ENCODE data around the gene CAMTA1. TPM values are rescaled to one million over a fixed set of nuclear protein-coding genes. Genes with fewer than 3 reads are reported as not detected.

CAMTA1 gene
- total RNA-seq, 1 experiment from 2014 or later, result 82.2 TPM

GRCh38 chr1:7557301-7557891 is 772.1 kb downstream of the CAMTA1 start:
- ChIA-PET CTCF (no interaction called here), POLR2A (no interaction called here)
- TF ChIP-seq CTCF (IDR thresholded peaks at IDR 0.05), result no peak
- no peak for TF ChIP-seq TCF7L2 (IDR thresholded peaks at IDR 0.05; ENCODE audit: low read depth, low read length)
- TF ChIP-seq POLR2AphosphoS5 (IDR thresholded peaks at IDR 0.05; ENCODE audit: low read depth, low read length), result no peak
- TF ChIP-seq REST (IDR thresholded peaks at IDR 0.05; ENCODE audit: insufficient read depth in 1 of 2, low read depth in 2 of 2, low read length in 1 of 2), result no peak
- TF ChIP-seq SIN3A (IDR thresholded peaks at IDR 0.05; ENCODE audit: borderline replicate concordance, insufficient read depth, low read depth, low read length), result no peak
- in situ Hi-C loops (cut with HindIII; ENCODE audit: low pct_unique_long_range_greater_than_20kb, low sequenced_read_pairs), result no loop called here
- no peak for ATAC-seq
- no peak overlapping the region for H3K4me3 ChIP-seq (ENCODE audit: low read depth in 2 of 2, low read length in 2 of 2)
- no peaks in the 10 kb centered on the region for H3K36me3 ChIP-seq (ENCODE audit: control insufficient read depth, insufficient read depth, low read length)
- no peaks in the 10 kb centered on the region for H3K9me3 ChIP-seq (ENCODE audit: control insufficient read depth, insufficient read depth, low read depth, low read length)
- no peak overlapping the region for H3K27ac ChIP-seq (ENCODE audit: low read length)
- intact Hi-C loops (cut with micrococcal nuclease; ENCODE audit: unreplicated experiment), result no loop called here
- no peaks in the 10 kb centered on the region; the same call in 1 of the 2 replicates for H3K4me1 ChIP-seq (ENCODE audit: control insufficient read depth, insufficient read depth, low read length)
- BruUV-seq (replicated peaks), result no TSS peak
- H3K27me3 ChIP-seq (ENCODE audit: control insufficient read depth, insufficient read depth, low read length), result no peaks in the 10 kb centered on the region
- no peak for DNase-seq (ENCODE audit: low read depth, low spot score)

GRCh38 chr1:7558041-7558461 is 772.8 kb downstream of the CAMTA1 start:
- Histone ChIP-seq H3K4me3 (ENCODE audit: low read depth in 2 of 2, low read length in 2 of 2) (no peak overlapping the region), H3K27ac (ENCODE audit: low read length) (no peak overlapping the region), H3K27me3 (ENCODE audit: control insufficient read depth, insufficient read depth, low read length) (no peaks in the 10 kb centered on the region), H3K4me1 (ENCODE audit: control insufficient read depth, insufficient read depth, low read length) (no peaks in the 10 kb centered on the region), H3K36me3 (ENCODE audit: control insufficient read depth, insufficient read depth, low read length) (no peaks in the 10 kb centered on the region), H3K9me3 (ENCODE audit: control insufficient read depth, insufficient read depth, low read depth, low read length) (no peaks in the 10 kb centered on the region)
- intact Hi-C loops (cut with micrococcal nuclease; ENCODE audit: unreplicated experiment), result no loop called here
- ChIA-PET CTCF (no interaction called here), POLR2A (no interaction called here)
- in situ Hi-C loops (cut with HindIII; ENCODE audit: low pct_unique_long_range_greater_than_20kb, low sequenced_read_pairs), result no loop called here
- no TSS peak for BruUV-seq (replicated peaks)
- ATAC-seq (no peak), DNase-seq (ENCODE audit: low read depth, low spot score) (no peak)
- TF ChIP-seq POLR2AphosphoS5 (IDR thresholded peaks at IDR 0.05; ENCODE audit: low read depth, low read length) (no peak), TCF7L2 (IDR thresholded peaks at IDR 0.05; ENCODE audit: low read depth, low read length) (no peak), SIN3A (IDR thresholded peaks at IDR 0.05; ENCODE audit: borderline replicate concordance, insufficient read depth, low read depth, low read length) (no peak), REST (IDR thresholded peaks at IDR 0.05; ENCODE audit: insufficient read depth in 1 of 2, low read depth in 2 of 2, low read length in 1 of 2) (no peak)
